Activated effector memory CD4-positive, alpha-beta T cell treated with anti-CD3 and anti-CD28 coated beads, Interleukin-2, amount 50 U/mL, for 16 hours (primary cell): ENCODE data around the gene DSCAML1.
A peak's percentile ranks its signal among the peaks of the same experiment; 100 is the strongest.

Experiments
- DNase-seq: peaks from one replicate; pipeline ENCODE4 v3.0.0-alpha.2; 2020

The DSCAML1 gene

GRCh38 chr11:117438371-117439000, 358.5 kb downstream of the DSCAML1 start:
- no peak for DNase-seq

- no peak for DNase-seq
Measured at GRCh38 chr11:117437791-117438130, 359.3 kb downstream of the DSCAML1 start.

- DNase-seq, result no peak
Measured at GRCh38 chr11:117437041-117437790, 359.8 kb downstream of the DSCAML1 start.

GRCh38 chr11:117435326-117435725, 361.7 kb downstream of the DSCAML1 start:
- DNase-seq, result no peak

GRCh38 chr11:117434481-117434880, 362.5 kb downstream of the DSCAML1 start:
- DNase-seq, result no peak

- no peak for DNase-seq
Measured at GRCh38 chr11:117433717-117434116, 363.3 kb downstream of the DSCAML1 start.

GRCh38 chr11:117431436-117431835, 365.6 kb downstream of the DSCAML1 start:
- no peak for DNase-seq

GRCh38 chr11:117430293-117430955, 366.6 kb downstream of the DSCAML1 start:
- DNase-seq, result no peak

DNA sequence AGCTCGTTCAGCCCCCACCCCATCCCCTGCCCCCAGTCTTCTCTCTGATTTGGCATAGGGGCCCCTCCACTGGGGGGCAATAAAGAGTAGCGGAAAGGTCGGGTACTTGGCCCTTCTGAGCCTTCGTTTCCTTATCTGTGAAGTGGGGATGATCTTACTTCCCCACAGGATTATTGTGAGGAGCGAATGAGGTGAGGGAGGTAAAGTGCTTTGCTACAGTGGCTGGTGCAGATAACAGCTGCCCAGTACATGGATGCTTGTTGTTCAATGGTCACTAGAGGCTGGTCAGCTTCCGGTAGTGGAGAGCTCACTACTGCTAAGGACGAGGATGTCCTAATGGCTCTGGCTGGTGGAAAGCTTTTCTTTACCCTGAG, 368.2 kb downstream of the DSCAML1 start:
- no peak for DNase-seq

- no peak for DNase-seq
Measured at GRCh38 chr11:117428186-117428855, 368.7 kb downstream of the DSCAML1 start.

DNA sequence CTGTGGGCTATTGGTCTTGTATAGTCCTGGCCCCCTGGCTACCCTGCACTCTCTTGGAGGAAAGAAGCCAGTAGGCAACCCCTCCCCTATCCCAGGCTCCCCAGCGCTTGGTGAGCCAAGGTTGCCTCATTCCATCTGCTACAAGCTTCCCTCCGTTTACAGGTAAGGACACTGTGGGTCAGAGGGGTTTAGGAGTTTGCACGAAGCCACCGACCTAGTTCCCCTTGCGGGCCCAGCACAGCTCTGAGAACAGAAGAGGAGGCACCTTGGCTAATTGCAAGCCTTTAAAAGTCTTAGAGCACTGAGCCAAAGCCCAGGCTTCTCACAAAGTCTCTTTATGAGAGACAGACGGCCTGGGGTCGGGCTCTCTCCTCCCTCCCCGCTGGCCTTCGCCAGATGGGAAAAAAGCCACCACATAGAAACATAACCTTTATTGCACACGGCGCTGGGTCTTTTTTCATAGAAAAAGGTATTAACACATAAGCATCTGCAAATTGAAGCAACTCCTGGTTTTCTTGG, 369.6 kb downstream of the DSCAML1 start:
- DNase-seq, result no peak

GRCh38 chr11:117426941-117427340, 370.1 kb downstream of the DSCAML1 start:
- DNase-seq, result no peak

GRCh38 chr11:117426297-117426685, 370.7 kb downstream of the DSCAML1 start:
- DNase-seq, result peak; percentile 90

- peak; percentile 52 for DNase-seq
Measured at GRCh38 chr11:117425679-117426296, 371.2 kb downstream of the DSCAML1 start.

- peak; percentile 27 for DNase-seq
Measured at GRCh38 chr11:117424781-117425180, 372.2 kb downstream of the DSCAML1 start.

GRCh38 chr11:117423046-117423575, 373.9 kb downstream of the DSCAML1 start:
- DNase-seq, result peak; percentile 8

DNA sequence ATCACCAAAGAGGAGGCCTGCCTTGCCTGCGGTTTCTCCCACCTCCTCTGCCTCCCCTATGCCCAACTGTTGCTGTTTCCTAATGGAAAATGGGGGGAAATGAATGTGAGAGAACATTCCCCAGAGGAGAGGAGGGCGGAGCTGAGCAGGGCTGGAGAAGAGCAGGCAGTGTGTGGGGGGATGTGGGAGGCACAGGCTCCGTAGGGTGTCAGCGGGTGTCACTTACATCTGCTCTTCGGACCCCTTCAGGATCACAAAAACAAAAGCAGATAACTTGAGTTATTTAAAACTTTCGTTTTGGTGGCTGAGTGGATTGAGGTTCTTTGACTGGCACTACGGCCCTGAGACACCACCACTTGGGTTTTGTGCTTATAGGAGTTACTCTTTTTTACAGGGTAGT, 375.5 kb downstream of the DSCAML1 start:
- peak; percentile 27 for DNase-seq

DNA sequence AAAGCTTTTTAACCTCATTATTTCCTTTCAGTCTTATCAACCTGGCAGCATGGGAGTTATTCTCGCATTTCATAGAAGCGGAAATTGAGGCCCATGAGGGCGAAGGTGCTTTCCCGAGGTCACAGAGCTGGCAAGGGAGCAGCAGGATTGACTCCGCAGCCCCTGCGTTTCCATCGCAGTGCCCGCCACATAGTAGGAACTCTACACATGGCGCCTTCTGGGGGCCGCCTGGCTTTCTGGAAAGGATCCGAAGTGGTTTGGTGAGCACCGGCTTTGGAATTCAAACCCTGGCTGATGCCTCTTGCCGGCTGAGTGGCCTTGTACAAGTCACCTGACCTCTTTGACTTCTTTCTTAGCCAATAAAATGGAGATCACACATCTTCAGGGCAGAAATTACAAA, 376.0 kb downstream of the DSCAML1 start:
- DNase-seq, result peak; percentile 56

GRCh38 chr11:117420598-117420997, 376.4 kb downstream of the DSCAML1 start:
- peak; percentile 21 for DNase-seq

DNA sequence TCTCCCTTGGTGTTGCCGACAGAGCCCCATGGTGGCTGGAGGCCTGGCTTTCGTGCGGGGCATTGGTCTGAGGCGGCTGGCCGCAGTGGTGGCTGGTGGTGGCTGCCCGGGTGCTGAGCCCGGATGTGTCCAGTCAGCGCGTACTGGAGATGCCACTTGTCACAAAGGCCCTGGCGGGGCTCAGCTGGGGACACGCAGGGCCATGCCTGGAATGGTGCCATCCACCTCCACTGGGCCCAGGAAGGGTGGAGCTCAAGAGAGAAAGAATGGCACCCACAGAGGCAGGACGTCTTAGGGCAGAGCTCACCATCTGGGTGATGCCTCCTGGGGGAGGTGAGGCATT, 376.9 kb downstream of the DSCAML1 start:
- DNase-seq, result peak; percentile 36

GRCh38 chr11:117419482-117420142, 377.4 kb downstream of the DSCAML1 start:
- peak; percentile 48 for DNase-seq
